GM23338 (cell line): Measurements from ENCODE around the gene HES4. TPM values are rescaled to one million over a fixed set of nuclear protein-coding genes. Genes with fewer than 3 reads are reported as not detected.

Experiments used
- ATAC-seq: fragments of 200-7000 bp; cut with Tn5 transposase; 3 replicates; pipeline ENCODE4 v1.9.1; 2020
- DNase-seq: peaks from one replicate; pipeline ENCODE4 v3.0.0-alpha.2; 2015; ENCODE audit warnings: low spot score
- H2AFZ ChIP-seq: fragments of 200-600 bp; sonication (generic); 2 replicates; pipeline ENCODE4 v1.8.0; 2016; ENCODE audit warnings: antibody characterized with exemption, mild to moderate bottlenecking, moderate library complexity
- H3F3A ChIP-seq: fragments of 200-600 bp; sonication (generic); replicated peaks from 2 replicates; pipeline ENCODE4 v1.8.0; 2017; ENCODE audit warnings: antibody characterized with exemption, mixed run types, low read depth
- H3K27ac ChIP-seq: fragments of 200-600 bp; sonication (generic); 2 replicates; pipeline ENCODE4 v1.6.1; 2016; ENCODE audit warnings: low read depth
- H3K27me3 ChIP-seq: fragments of 200-600 bp; sonication (generic); 2 replicates; pipeline ENCODE4 v1.8.0; 2016; ENCODE audit warnings: mild to moderate bottlenecking, mixed run types, moderate library complexity; ENCODE audit not compliant: insufficient read depth
- H3K36me3 ChIP-seq: fragments of 200-600 bp; sonication (generic); 2 replicates; pipeline ENCODE4 v1.8.0; 2016; ENCODE audit warnings: mild to moderate bottlenecking; ENCODE audit not compliant: insufficient read depth
- H3K4me1 ChIP-seq: fragments of 200-600 bp; sonication (generic); 2 replicates; pipeline ENCODE4 v1.8.0; 2016; ENCODE audit warnings: mild to moderate bottlenecking, moderate library complexity; ENCODE audit not compliant: insufficient read depth
- H3K4me2 ChIP-seq: fragments of 200-600 bp; sonication (generic); 2 replicates; pipeline ENCODE4 v1.7.1; 2017; ENCODE audit warnings: mixed run types
- H3K4me3 ChIP-seq: fragments of 200-600 bp; sonication (generic); 2 replicates; pipeline ENCODE4 v1.6.1; 2016; ENCODE audit warnings: mixed run types
- H3K79me2 ChIP-seq: fragments of 200-600 bp; sonication (generic); replicated peaks from 2 replicates; pipeline ENCODE4 v1.8.0; 2017; ENCODE audit warnings: mild to moderate bottlenecking; ENCODE audit not compliant: insufficient read depth
- H3K9me2 ChIP-seq: fragments of 200-600 bp; sonication (generic); 2 replicates; pipeline ENCODE4 v1.8.0; 2017; ENCODE audit not compliant: insufficient read depth
- H4K20me1 ChIP-seq: fragments of 200-600 bp; sonication (generic); replicated peaks from 2 replicates; pipeline ENCODE4 v1.8.0; 2017; ENCODE audit warnings: mild to moderate bottlenecking; ENCODE audit not compliant: insufficient read depth
- H3K27ac Mint-ChIP-seq: 2 replicates; pipeline ENCODE4 v1.8.0; 2020; ENCODE audit warnings: inconsistent platforms, mild to moderate bottlenecking, moderate library complexity, mixed read lengths
- H3K27me3 Mint-ChIP-seq: 3 replicates; pipeline ENCODE4 v1.8.0; 2022; ENCODE audit warnings: low read depth, mild to moderate bottlenecking, moderate library complexity, mixed read lengths, inconsistent platforms; ENCODE audit not compliant: insufficient read depth, poor library complexity
- H3K36me3 Mint-ChIP-seq: 3 replicates; pipeline ENCODE4 v1.8.0; 2021; ENCODE audit warnings: low read depth, mild to moderate bottlenecking, inconsistent platforms, moderate library complexity, mixed read lengths
- H3K4me1 Mint-ChIP-seq: 3 replicates; pipeline ENCODE4 v1.8.0; 2020; ENCODE audit warnings: mild to moderate bottlenecking, inconsistent platforms, mixed read lengths
- H3K4me3 Mint-ChIP-seq: 3 replicates; pipeline ENCODE4 v1.8.0; 2021; ENCODE audit warnings: moderate library complexity, mild to moderate bottlenecking, inconsistent platforms, mixed read lengths
- H3K9me3 Mint-ChIP-seq: 3 replicates; pipeline ENCODE4 v1.8.0; 2020; ENCODE audit warnings: moderate library complexity, mild to moderate bottlenecking, inconsistent platforms, mixed read lengths
- CREB1 ChIP-seq: fragments of 250-450 bp; sonication (Bioruptor Pico); IDR thresholded peaks from 2 replicates; pipeline ENCODE4 v1.5.0; 2020; ENCODE audit warnings: low read depth, mild to moderate bottlenecking, moderate library complexity
- EZH2 ChIP-seq: fragments of 200-600 bp; sonication (generic); IDR thresholded peaks from one replicate; pipeline ENCODE4 v1.8.0; 2017; ENCODE audit warnings: antibody characterized with exemption, mild to moderate bottlenecking, low read depth; ENCODE audit not compliant: unreplicated experiment
- EZH2phosphoT487 ChIP-seq: fragments of 200-600 bp; sonication (generic); IDR thresholded peaks from one replicate; pipeline ENCODE4 v1.8.1; 2018; ENCODE audit warnings: antibody characterized with exemption; ENCODE audit not compliant: unreplicated experiment
- JUNB ChIP-seq: IDR thresholded peaks from one replicate; pipeline ENCODE4 v1.6.1; 2016; ENCODE audit warnings: antibody characterized with exemption; ENCODE audit not compliant: unreplicated experiment
- NANOG ChIP-seq: IDR thresholded peaks from 2 replicates; pipeline ENCODE4 v1.6.1; 2016; ENCODE audit warnings: antibody characterized with exemption, borderline replicate concordance
- POLR2AphosphoS5 ChIP-seq: IDR thresholded peaks from 2 replicates; pipeline ENCODE4 v1.6.1; 2016; ENCODE audit warnings: antibody characterized with exemption, low read depth
- STAT1 ChIP-seq: IDR thresholded peaks from one replicate; pipeline ENCODE4 v1.6.1; 2016; ENCODE audit warnings: antibody characterized with exemption; ENCODE audit not compliant: unreplicated experiment
- ZNF114 ChIP-seq: fragments of 250-450 bp; sonication (Bioruptor Pico); IDR thresholded peaks from 2 replicates; pipeline ENCODE4 v1.5.0; 2020; ENCODE audit warnings: mild to moderate bottlenecking, moderate library complexity
- ZNF331 ChIP-seq: fragments of 250-450 bp; sonication (Bioruptor Pico); IDR thresholded peaks from 2 replicates; pipeline ENCODE4 v1.5.0; 2020; ENCODE audit warnings: low read depth, mild to moderate bottlenecking, moderate library complexity
- ZNF462 ChIP-seq: fragments of 250-450 bp; sonication (Bioruptor Pico); IDR thresholded peaks from 2 replicates; pipeline ENCODE4 v1.5.0; 2020; ENCODE audit warnings: mild to moderate bottlenecking, moderate library complexity
- polyA plus RNA-seq: library from polyadenylated mRNA; unstranded; fragments of >200 nt; fragmentation: Nextera tagmentation; extraction: Ambion mirVana; gene quantifications from 2 replicates; pipeline ENCODE4 v1.2.1, GENCODE V29; 2016
- total RNA-seq: library from RNA; depleted of rRNA; stranded (reverse); fragments of >200 nt; shearing (Covaris generic); gene quantifications from 2 replicates; pipeline ENCODE4 v1.2.3, GENCODE V29; 2014
- TF ChIP-seq, protein P1 (sequence below), 2 experiments: fragments of 200-600 bp in 1 of 2; sonication (generic) in 1 of 2; conservative IDR thresholded peaks; 2 replicates each; pipeline versions ENCODE4 v1.5.1 to v1.6.1; 2016 to 2017; ENCODE audit warnings: antibody characterized with exemption in 2 of 2, low read depth in 2 of 2, mild to moderate bottlenecking in 2 of 2, moderate library complexity in 1 of 2
- TF ChIP-seq, protein P2 (sequence below): IDR thresholded peaks from one replicate; pipeline ENCODE4 v1.6.1; 2018; ENCODE audit warnings: antibody characterized with exemption; ENCODE audit not compliant: unreplicated experiment

HES4 gene
- total and polyA plus RNA-seq, 2 experiments from 2014 or later, result 2.3 to 6.7 TPM

DNA sequence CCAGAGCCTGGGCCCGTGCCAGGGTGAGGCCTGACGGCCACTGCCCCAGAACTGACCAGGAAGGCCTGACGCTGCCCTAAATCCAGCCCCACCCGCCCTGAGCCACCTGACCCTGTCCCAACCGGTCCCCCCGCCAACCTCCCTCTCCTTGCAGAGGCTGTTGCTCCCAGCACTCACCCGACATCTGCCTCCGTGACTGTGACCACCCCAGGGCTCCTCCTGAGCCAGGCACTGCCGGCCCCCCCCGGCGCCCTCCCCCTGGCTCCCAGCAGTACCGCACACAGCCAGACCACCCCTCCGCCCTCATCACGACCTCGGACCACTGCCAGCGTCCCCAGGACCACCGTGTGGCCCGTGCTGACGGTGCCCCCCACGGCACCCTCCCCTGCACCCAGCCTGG is 46.3 kb upstream of the HES4 start (continued):
- TF ChIP-seq CREB1, result no peak
- TF ChIP-seq, protein P1, sequence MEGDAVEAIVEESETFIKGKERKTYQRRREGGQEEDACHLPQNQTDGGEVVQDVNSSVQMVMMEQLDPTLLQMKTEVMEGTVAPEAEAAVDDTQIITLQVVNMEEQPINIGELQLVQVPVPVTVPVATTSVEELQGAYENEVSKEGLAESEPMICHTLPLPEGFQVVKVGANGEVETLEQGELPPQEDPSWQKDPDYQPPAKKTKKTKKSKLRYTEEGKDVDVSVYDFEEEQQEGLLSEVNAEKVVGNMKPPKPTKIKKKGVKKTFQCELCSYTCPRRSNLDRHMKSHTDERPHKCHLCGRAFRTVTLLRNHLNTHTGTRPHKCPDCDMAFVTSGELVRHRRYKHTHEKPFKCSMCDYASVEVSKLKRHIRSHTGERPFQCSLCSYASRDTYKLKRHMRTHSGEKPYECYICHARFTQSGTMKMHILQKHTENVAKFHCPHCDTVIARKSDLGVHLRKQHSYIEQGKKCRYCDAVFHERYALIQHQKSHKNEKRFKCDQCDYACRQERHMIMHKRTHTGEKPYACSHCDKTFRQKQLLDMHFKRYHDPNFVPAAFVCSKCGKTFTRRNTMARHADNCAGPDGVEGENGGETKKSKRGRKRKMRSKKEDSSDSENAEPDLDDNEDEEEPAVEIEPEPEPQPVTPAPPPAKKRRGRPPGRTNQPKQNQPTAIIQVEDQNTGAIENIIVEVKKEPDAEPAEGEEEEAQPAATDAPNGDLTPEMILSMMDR (conservative IDR thresholded peaks at IDR 0.05; ENCODE audit: low read depth in 2 of 2), result no peak

GRCh38 chr1:1045129-1045528 is 45.2 kb upstream of the HES4 start:
- H3K36me3 ChIP-seq, result no peaks in the 10 kb centered on the region
- Mint-ChIP-seq H3K27ac (no peak overlapping the region), H3K4me3 (no peak overlapping the region), H3K36me3 (peaks cover 18% of the 10 kb centered on the region), H3K27me3 (peaks cover 10% of the 10 kb centered on the region), H3K4me1 (no peaks in the 10 kb centered on the region), H3K9me3 (no peaks in the 10 kb centered on the region)
- no peak for ATAC-seq
- no peaks in the 10 kb centered on the region for H3F3A ChIP-seq
- no peaks in the 10 kb centered on the region; the same call in 1 of the 2 replicates for H3K4me1 ChIP-seq
- peaks cover 4% of the 10 kb centered on the region; the same call in 1 of the 2 replicates for H4K20me1 ChIP-seq
- H3K9me2 ChIP-seq, result no peaks in the 10 kb centered on the region
- DNase-seq, result no peak
- no peak overlapping the region for H3K4me2 ChIP-seq
- H3K27ac ChIP-seq, result no peak overlapping the region
- no peaks in the 10 kb centered on the region for H3K79me2 ChIP-seq
- H2AFZ ChIP-seq, result no peak overlapping the region
- no peak overlapping the region for H3K4me3 ChIP-seq
- peaks cover 3% of the 10 kb centered on the region for H3K27me3 ChIP-seq
- TF ChIP-seq NANOG, result no peak
- TF ChIP-seq STAT1, result no peak
- TF ChIP-seq, protein P1 (conservative IDR thresholded peaks at IDR 0.05; ENCODE audit: low read depth in 2 of 2), result no peak
- no peak for TF ChIP-seq ZNF331
- TF ChIP-seq, protein P2, sequence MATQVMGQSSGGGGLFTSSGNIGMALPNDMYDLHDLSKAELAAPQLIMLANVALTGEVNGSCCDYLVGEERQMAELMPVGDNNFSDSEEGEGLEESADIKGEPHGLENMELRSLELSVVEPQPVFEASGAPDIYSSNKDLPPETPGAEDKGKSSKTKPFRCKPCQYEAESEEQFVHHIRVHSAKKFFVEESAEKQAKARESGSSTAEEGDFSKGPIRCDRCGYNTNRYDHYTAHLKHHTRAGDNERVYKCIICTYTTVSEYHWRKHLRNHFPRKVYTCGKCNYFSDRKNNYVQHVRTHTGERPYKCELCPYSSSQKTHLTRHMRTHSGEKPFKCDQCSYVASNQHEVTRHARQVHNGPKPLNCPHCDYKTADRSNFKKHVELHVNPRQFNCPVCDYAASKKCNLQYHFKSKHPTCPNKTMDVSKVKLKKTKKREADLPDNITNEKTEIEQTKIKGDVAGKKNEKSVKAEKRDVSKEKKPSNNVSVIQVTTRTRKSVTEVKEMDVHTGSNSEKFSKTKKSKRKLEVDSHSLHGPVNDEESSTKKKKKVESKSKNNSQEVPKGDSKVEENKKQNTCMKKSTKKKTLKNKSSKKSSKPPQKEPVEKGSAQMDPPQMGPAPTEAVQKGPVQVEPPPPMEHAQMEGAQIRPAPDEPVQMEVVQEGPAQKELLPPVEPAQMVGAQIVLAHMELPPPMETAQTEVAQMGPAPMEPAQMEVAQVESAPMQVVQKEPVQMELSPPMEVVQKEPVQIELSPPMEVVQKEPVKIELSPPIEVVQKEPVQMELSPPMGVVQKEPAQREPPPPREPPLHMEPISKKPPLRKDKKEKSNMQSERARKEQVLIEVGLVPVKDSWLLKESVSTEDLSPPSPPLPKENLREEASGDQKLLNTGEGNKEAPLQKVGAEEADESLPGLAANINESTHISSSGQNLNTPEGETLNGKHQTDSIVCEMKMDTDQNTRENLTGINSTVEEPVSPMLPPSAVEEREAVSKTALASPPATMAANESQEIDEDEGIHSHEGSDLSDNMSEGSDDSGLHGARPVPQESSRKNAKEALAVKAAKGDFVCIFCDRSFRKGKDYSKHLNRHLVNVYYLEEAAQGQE, result no peak
- no peak for TF ChIP-seq EZH2
- TF ChIP-seq EZH2phosphoT487, result no peak
- no peak for TF ChIP-seq POLR2AphosphoS5
- no peak for TF ChIP-seq ZNF114
- TF ChIP-seq ZNF462 (CRISPR knock-in tag), result no peak
- no peak for TF ChIP-seq CREB1
- no peak for TF ChIP-seq JUNB
